Activated CD8-positive, alpha-beta memory T cell treated with anti-CD3 and anti-CD28 coated beads, Interleukin-2, amount 10 ng/mL, durations not matched to agents 7 days and 5 days (primary cell): ENCODE results near the gene G6PC2. TPM values are rescaled to one million over a fixed set of nuclear protein-coding genes. Genes with fewer than 3 reads are reported as not detected.

Experiments used
- total RNA-seq, 2 experiments: library from RNA; stranded (reverse); gene quantifications; one replicate each; pipeline ENCODE4 v1.2.3, GENCODE V29; 2021

Gene G6PC2
- total RNA-seq, 2 experiments from 2014 or later: not detected

Other genes with a start within 250 kb of the G6PC2 start
- not detected for gene NOSTRIN, start 98.7 kb upstream of the G6PC2 start, total RNA-seq
- 10 to 100 TPM; 40.1 to 42.1 TPM for gene SPC25, start 10.9 kb upstream of the G6PC2 start, total RNA-seq
- gene ABCB11, start 130.0 kb downstream of the G6PC2 start, total RNA-seq: not detected
- gene DHRS9, start 168.3 kb downstream of the G6PC2 start, total RNA-seq: not detected